Stimulated activated naive CD4-positive, alpha-beta T cell treated with Interleukin-2 at 50 U/mL for 16 hours (primary cell): Measurements from ENCODE around the gene TSPEAR.

Experiments
- DNase-seq: peaks from one replicate; lab custom pipeline; 2025; lab: John Stamatoyannopoulos, UW

The TSPEAR gene

GRCh38 chr21:44547656-44548331 is 163.6 kb downstream of the TSPEAR start:
- no peak for DNase-seq

GRCh38 chr21:44544566-44544965 is 166.8 kb downstream of the TSPEAR start:
- DNase-seq: no peak

- DNase-seq: no peak
Observed at GRCh38 chr21:44542716-44543115, 168.7 kb downstream of the TSPEAR start.

- DNase-seq: no peak
Observed at GRCh38 chr21:44540741-44541288, 170.6 kb downstream of the TSPEAR start.

- no peak for DNase-seq
Observed at GRCh38 chr21:44539991-44540666, 171.2 kb downstream of the TSPEAR start, which contains the start of gene KRTAP10-1. TSS of gene KRTAP10-1 (minus strand) at chr21:44540195. CDS start at chr21:44540150, 45 bp downstream.

GRCh38 chr21:44539046-44539445 is 172.3 kb downstream of the TSPEAR start:
- DNase-seq: no peak

GRCh38 chr21:44537930-44538911 is 173.2 kb downstream of the TSPEAR start:
- DNase-seq: no peak

GRCh38 chr21:44535963-44536362 is 175.4 kb downstream of the TSPEAR start:
- no peak for DNase-seq

- no peak for DNase-seq
Observed at GRCh38 chr21:44534688-44535087, 176.7 kb downstream of the TSPEAR start.

- no peak for DNase-seq
Observed at GRCh38 chr21:44533891-44534627, 177.3 kb downstream of the TSPEAR start.

GRCh38 chr21:44533121-44533890 is 178.1 kb downstream of the TSPEAR start:
- no peak for DNase-seq

- no peak for DNase-seq
Observed at GRCh38 chr21:44532712-44533111, 178.7 kb downstream of the TSPEAR start.

GRCh38 chr21:44531606-44532564 is 179.5 kb downstream of the TSPEAR start:
- no peak for DNase-seq

- DNase-seq: no peak
Observed at GRCh38 chr21:44530903-44531605, 180.3 kb downstream of the TSPEAR start.

GRCh38 chr21:44530221-44530902 is 181.0 kb downstream of the TSPEAR start:
- no peak for DNase-seq

- DNase-seq: no peak
Observed at GRCh38 chr21:44529503-44530125, 181.8 kb downstream of the TSPEAR start.

GRCh38 chr21:44529011-44529421 is 182.4 kb downstream of the TSPEAR start:
- no peak for DNase-seq

- no peak for DNase-seq
Observed at GRCh38 chr21:44528634-44528995, 182.8 kb downstream of the TSPEAR start.
